HG02763 (cell line): ENCODE results near the gene ARTN.

Experiments
- ATAC-seq: cut with Tn5 transposase; IDR thresholded peaks from one replicate; pipeline ENCODE4 v1.9.1; 2021; ENCODE audit warnings: mild to moderate bottlenecking, moderate library complexity; ENCODE audit not compliant: unreplicated experiment

The ARTN gene

DNA sequence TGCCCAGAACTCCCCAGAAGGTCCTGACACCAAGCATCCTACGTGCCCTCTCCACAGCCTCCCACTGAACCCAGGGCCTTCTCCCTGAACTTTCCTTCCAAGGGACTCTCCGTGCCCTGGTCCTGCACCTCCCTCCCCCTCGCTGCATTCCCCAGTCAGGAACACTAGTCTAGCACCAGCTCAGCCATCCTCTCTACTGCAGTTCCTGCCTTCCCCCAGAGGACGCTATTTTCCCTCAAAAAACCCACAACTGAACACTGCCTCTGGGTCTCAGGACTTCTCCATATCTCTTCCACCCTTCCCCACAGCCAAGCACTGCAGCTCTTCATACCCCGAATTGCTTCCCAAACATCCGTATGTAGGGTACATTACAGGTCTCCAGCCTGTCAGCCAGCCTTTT, 12.6 kb upstream of the ARTN start:
- ATAC-seq: no peak

DNA sequence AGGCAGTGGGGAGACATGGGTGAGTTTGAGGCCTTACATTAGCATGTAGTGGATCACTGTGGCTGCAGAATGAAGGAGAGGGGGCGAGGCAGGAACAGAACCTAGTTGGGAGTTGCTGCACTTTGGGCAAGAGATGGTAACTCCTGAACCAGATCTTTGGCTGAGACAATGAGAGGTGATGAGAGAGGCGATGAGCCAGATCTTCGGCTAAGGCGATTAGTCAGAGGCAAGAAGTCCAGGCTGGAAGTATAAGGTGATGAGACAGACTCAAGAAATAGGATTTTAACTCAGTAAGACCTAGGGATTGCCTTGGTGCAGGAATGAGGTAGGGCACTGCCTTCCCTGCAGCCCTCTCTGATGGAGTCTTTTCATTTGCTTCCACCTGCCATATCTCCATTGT, 9.1 kb upstream of the ARTN start:
- no peak for ATAC-seq

- no peak for ATAC-seq
Measured at GRCh38 chr1:43925846-43926245, 7.8 kb upstream of the ARTN start.

DNA sequence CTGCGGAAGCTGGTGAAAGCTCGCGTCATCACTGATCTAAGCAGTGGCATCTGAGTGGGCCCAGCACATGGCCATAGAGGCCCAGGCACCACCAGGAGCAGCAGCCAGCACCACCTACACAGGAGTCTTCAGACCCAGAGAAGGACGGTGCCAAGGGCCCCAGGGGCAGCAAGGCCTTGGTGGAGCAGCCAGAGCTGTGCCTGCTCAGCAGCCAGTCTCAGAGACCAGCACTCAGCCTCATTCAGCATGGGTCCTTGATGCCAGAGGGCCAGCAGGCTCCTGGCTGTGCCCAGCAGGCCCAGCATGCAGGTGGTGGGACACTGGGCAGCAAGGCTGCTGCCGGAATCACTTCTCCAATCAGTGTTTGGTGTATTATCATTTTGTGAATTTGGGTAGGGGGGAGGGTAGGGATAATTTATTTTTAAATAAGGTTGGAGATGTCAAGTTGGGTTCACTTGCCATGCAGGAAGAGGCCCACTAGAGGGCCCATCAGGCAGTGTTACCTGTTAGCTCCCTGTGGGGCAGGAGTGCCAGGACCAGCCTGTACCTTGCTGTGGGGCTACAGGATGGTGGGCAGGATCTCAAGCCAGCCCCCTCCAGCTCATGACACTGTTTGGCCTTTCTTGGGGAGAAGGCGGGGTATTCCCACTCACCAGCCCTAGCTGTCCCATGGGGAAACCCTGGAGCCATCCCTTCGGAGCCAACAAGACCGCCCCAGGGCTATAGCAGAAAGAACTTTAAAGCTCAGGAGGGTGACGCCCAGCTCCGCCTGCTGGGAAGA, 3.2 kb upstream of the ARTN start:
- ATAC-seq: no peak

- ATAC-seq: no peak
Measured at GRCh38 chr1:43930949-43931275, 2.7 kb upstream of the ARTN start.

DNA sequence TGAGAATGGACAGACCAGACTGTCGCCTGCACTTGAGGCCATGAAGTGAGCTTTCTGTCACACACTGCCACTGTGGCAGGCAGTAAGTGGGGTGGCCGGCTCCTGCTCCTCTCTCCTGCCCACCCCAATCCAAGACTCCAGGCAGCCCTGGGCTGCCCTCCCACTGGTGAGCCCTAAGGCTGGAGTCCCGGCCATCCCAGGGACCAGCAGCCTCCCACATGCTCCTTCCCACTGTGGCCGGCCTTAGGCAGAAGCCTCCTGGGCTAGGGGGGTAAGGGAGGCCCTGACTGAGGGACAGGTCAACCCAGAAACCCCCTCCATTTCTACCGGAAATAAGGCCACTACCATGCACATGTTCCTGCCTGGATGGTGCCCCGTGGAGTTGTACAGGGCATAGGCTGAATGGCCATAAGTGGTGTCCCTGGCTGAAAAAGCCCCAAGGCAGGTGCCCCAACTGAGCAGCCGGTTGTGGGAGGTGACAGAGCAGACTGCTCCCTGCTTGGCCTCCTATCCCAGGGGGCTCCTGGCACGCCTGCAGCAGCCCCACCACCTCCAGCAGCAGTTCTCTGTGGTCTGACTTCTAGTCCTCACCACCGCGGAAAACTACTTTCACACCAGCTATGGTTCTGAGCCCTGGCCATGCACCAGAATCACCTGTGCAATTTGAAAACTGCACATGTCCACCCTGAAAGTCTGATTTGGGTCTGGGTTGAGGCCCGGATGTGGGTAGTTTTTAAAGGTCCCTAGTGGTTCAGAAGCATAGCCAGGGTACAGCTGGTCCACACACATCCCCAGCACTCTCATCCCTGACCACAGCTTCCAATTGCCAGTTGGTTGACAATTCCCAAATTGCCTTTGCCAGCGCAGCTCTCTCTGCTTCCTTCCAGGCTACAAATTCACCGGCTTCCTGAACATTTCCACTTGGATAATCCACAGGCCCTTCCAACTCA, 1.6 kb upstream of the ARTN start:
- no peak for ATAC-seq

DNA sequence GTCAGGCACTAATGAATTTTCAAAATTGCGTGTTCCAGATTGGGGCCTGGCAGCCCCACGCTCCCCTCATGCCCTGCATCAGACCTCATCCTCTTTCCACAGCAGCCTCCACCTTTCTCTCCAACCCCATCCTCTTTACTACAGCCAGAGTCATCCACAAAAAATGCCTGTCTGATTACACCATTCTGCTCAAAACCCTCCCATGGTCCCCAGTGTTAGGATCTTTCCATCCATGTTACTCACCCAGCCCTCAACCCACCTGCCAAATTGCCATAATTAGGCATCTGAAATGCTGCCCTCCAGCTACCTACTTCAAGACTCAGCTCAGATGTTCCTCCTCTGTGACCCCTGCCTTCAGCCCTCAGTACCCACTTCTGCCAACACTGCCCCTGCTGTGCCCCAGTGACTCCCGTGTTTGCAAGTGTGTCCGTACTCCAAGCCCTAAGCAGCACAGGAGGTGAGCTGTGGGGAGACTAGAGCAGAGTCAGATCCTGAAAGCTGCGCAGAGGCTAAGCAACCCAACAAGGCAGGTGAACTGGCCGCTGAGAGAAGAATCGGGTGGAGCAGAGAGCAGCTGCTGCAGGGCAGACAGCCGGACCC, 715 bp upstream of the ARTN start:
- ATAC-seq: no peak

GRCh38 chr1:43934101-43934985, 742 bp downstream of the ARTN start:
- no peak for ATAC-seq

- ATAC-seq: no peak
Measured at GRCh38 chr1:43934986-43935324, 1.4 kb downstream of the ARTN start.

- no peak for ATAC-seq
Measured at GRCh38 chr1:43935711-43936427, 2.3 kb downstream of the ARTN start.

- ATAC-seq: no peak
Measured at GRCh38 chr1:43936431-43937151, 3.0 kb downstream of the ARTN start.

DNA sequence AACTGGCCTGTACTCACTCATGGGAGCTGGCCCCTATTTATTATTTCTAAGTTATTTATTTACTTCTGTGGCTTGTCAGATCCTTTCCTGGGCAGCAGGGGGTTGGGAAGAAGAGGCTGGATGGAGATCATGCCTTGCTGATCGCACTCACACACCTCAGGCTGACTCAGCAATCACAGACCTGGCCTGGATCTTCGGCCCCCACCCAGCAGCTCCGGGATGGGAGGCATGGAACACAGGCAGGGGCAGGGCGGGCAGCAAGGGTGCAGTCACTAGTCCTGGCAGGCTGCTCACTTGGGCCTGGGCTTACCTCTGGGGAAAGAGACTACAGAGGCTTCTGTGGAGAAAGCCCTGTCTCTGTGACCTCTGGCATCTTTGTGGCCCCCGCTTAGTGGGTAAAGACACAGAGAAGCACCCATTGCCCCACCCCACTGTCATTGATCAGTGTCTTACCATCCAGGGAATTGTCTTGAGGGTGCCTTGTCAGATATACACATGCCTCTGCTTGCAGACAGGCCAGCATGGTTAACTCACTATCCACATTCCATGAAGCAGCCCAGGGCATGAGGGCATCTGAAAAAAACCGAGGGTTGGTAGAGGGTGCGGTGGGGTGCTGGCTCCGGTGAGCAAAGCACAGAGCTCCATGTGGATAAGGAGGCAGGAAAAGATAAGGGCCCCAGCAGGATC, 3.7 kb downstream of the ARTN start:
- no peak for ATAC-seq

DNA sequence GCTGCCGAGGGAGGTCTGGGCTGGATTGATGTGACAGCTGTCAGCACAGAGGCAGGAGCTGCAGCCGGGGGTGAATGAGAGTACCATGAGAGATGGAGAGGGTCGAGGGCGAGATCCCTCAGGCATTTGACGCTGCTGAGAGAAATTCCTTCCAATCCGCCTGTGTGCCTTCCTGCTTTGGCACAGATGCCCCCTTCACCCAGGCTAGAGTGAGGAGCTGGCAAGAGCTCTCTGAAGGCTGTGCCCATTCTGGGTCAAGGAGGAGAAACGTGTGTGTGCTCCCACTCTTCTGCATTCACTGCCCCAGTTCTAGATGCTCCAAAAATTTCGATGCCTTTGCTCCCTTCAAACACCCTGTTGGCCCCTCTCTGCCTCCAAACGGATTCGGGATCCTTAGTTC, 4.8 kb downstream of the ARTN start:
- ATAC-seq: no peak

- ATAC-seq: no peak
Measured at GRCh38 chr1:43938892-43939587, 5.4 kb downstream of the ARTN start.

DNA sequence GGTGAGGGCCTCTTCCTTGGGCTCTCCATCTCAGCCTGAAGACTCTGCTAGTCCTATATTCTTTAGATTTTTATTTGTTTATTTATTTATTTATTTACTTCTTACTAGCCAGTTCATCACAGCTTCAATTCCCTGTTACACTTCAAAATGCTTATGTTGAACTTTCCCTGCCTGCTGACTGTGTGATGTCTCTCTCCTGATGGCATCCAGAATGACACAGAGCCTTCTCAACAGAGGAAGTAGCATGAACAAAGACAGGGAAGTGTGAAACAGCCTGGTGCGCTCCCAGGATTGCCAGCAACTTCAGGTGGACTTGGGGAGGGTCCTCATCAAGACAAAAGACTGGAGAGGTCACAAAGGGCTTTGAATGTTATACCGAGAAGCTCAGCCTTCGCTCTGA, 8.8 kb downstream of the ARTN start:
- ATAC-seq: no peak

GRCh38 chr1:43944860-43945259, 11.3 kb downstream of the ARTN start:
- no peak for ATAC-seq

DNA sequence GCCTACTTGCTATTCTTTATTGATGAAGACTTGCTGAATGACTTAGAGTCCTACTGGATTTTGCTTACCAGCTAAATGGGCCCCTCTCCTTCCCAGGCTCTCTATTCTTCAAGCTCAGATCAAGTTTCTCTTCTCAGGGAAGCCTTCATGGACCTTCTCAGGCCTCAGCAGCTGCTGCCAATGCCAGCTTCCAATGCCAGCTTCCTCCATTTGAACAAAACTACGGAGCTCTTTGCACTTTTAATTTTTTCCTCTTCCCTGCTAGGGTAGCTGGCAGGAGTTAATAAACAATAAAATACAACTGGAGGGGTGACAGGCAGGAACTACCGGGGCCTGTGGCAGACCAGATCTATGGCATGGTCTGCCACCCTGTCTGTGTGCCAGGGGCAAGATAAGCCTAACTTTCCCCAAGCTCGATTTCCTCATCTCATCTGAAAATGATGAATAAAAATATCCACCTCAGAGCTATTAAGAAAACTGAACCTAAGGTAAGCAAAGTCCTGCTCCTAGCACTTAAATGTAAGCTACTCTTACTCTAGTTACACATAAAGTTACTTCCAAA, 12.2 kb downstream of the ARTN start:
- no peak for ATAC-seq
